ENCODE measurements around the gene ERN1.

- TF ChIP-seq, protein P1, sequence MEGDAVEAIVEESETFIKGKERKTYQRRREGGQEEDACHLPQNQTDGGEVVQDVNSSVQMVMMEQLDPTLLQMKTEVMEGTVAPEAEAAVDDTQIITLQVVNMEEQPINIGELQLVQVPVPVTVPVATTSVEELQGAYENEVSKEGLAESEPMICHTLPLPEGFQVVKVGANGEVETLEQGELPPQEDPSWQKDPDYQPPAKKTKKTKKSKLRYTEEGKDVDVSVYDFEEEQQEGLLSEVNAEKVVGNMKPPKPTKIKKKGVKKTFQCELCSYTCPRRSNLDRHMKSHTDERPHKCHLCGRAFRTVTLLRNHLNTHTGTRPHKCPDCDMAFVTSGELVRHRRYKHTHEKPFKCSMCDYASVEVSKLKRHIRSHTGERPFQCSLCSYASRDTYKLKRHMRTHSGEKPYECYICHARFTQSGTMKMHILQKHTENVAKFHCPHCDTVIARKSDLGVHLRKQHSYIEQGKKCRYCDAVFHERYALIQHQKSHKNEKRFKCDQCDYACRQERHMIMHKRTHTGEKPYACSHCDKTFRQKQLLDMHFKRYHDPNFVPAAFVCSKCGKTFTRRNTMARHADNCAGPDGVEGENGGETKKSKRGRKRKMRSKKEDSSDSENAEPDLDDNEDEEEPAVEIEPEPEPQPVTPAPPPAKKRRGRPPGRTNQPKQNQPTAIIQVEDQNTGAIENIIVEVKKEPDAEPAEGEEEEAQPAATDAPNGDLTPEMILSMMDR (IDR thresholded peaks at IDR 0.05; ENCODE audit: low read length): no peak
- TF ChIP-seq EZH2phosphoT487 (IDR thresholded peaks at IDR 0.05; ENCODE audit: low read length) (no peak), EZH2 (optimal IDR thresholded peaks at IDR 0.05; ENCODE audit: low read depth, low read length) (no peak)
These were observed 65.6 kb downstream of the ERN1 start for GRCh38 chr17:64064331-64064730.
